ENCODE results near the gene TMEM163.

TMEM163 gene

GRCh38 chr2:134550566-134551164 lies 168.1 kb downstream of the TMEM163 start:
- TF ChIP-seq POU2F2 (IDR thresholded peaks at IDR 0.05; ENCODE audit: low read depth, low read length) (no peak), SPI1 (IDR thresholded peaks at IDR 0.05; ENCODE audit: low read depth, low read length) (no peak), TAF1 (IDR thresholded peaks at IDR 0.05; ENCODE audit: low read depth, low read length) (no peak), PAX5 (IDR thresholded peaks at IDR 0.05; ENCODE audit: insufficient read depth, low read length, severe bottlenecking) (no peak), POLR2A (IDR thresholded peaks at IDR 0.05; ENCODE audit: low read depth, low read length) (no peak), POLR2AphosphoS5 (IDR thresholded peaks at IDR 0.05; ENCODE audit: low read depth, low read length) (no peak)
- no peak for DNase-seq (ENCODE audit: insufficient read length, low spot score)
- no peak for FAIRE-seq

GRCh38 chr2:134549104-134549503 lies 169.7 kb downstream of the TMEM163 start:
- DNase-seq (ENCODE audit: insufficient read length, low spot score) (no peak), FAIRE-seq (no peak)
- TF ChIP-seq PAX5 (IDR thresholded peaks at IDR 0.05; ENCODE audit: insufficient read depth, low read length, severe bottlenecking) = no peak
- TF ChIP-seq POU2F2 (IDR thresholded peaks at IDR 0.05; ENCODE audit: low read depth, low read length) = no peak
- TF ChIP-seq POLR2AphosphoS5 (IDR thresholded peaks at IDR 0.05; ENCODE audit: low read depth, low read length) = no peak
- TF ChIP-seq POLR2A (IDR thresholded peaks at IDR 0.05; ENCODE audit: low read depth, low read length) = no peak

GRCh38 chr2:134540990-134541389 lies 177.8 kb downstream of the TMEM163 start:
- no peak for FAIRE-seq
- TF ChIP-seq SPI1 (IDR thresholded peaks at IDR 0.05; ENCODE audit: low read depth, low read length) (no peak), PAX5 (IDR thresholded peaks at IDR 0.05; ENCODE audit: insufficient read depth, low read length, severe bottlenecking) (no peak), POU2F2 (IDR thresholded peaks at IDR 0.05; ENCODE audit: low read depth, low read length) (no peak), TAF1 (IDR thresholded peaks at IDR 0.05; ENCODE audit: low read depth, low read length) (no peak), POLR2AphosphoS5 (IDR thresholded peaks at IDR 0.05; ENCODE audit: low read depth, low read length) (no peak), POLR2A (IDR thresholded peaks at IDR 0.05; ENCODE audit: low read depth, low read length) (no peak)
- no peak for DNase-seq (ENCODE audit: insufficient read length, low spot score)

GRCh38 chr2:134539981-134540380 lies 178.8 kb downstream of the TMEM163 start:
- FAIRE-seq = no peak
- no peak for DNase-seq (ENCODE audit: insufficient read length, low spot score)
- TF ChIP-seq TAF1 (IDR thresholded peaks at IDR 0.05; ENCODE audit: low read depth, low read length) = no peak
- no peak for TF ChIP-seq POU2F2 (IDR thresholded peaks at IDR 0.05; ENCODE audit: low read depth, low read length)
- TF ChIP-seq POLR2A (IDR thresholded peaks at IDR 0.05; ENCODE audit: low read depth, low read length) = no peak
- no peak for TF ChIP-seq PAX5 (IDR thresholded peaks at IDR 0.05; ENCODE audit: insufficient read depth, low read length, severe bottlenecking)
- no peak for TF ChIP-seq POLR2AphosphoS5 (IDR thresholded peaks at IDR 0.05; ENCODE audit: low read depth, low read length)
- no peak for TF ChIP-seq SPI1 (IDR thresholded peaks at IDR 0.05; ENCODE audit: low read depth, low read length)

- no peak for FAIRE-seq
- TF ChIP-seq SPI1 (IDR thresholded peaks at IDR 0.05; ENCODE audit: low read depth, low read length) (no peak), PAX5 (IDR thresholded peaks at IDR 0.05; ENCODE audit: insufficient read depth, low read length, severe bottlenecking) (no peak), POLR2A (IDR thresholded peaks at IDR 0.05; ENCODE audit: low read depth, low read length) (no peak), TAF1 (IDR thresholded peaks at IDR 0.05; ENCODE audit: low read depth, low read length) (no peak), POU2F2 (IDR thresholded peaks at IDR 0.05; ENCODE audit: low read depth, low read length) (no peak), POLR2AphosphoS5 (IDR thresholded peaks at IDR 0.05; ENCODE audit: low read depth, low read length) (no peak)
- no peak for DNase-seq (ENCODE audit: insufficient read length, low spot score)
These were observed 181.1 kb downstream of the TMEM163 start for GRCh38 chr2:134537702-134538101.

- FAIRE-seq = no peak
- TF ChIP-seq PAX5 (IDR thresholded peaks at IDR 0.05; ENCODE audit: insufficient read depth, low read length, severe bottlenecking) (no peak), POU2F2 (IDR thresholded peaks at IDR 0.05; ENCODE audit: low read depth, low read length) (no peak), POLR2AphosphoS5 (IDR thresholded peaks at IDR 0.05; ENCODE audit: low read depth, low read length) (no peak), POLR2A (IDR thresholded peaks at IDR 0.05; ENCODE audit: low read depth, low read length) (no peak), SPI1 (IDR thresholded peaks at IDR 0.05; ENCODE audit: low read depth, low read length) (no peak), TAF1 (IDR thresholded peaks at IDR 0.05; ENCODE audit: low read depth, low read length) (no peak)
- DNase-seq (ENCODE audit: insufficient read length, low spot score) = no peak
These were observed 181.7 kb downstream of the TMEM163 start for GRCh38 chr2:134537121-134537520.

- TF ChIP-seq TAF1 (IDR thresholded peaks at IDR 0.05; ENCODE audit: low read depth, low read length) = no peak
- no peak for TF ChIP-seq POU2F2 (IDR thresholded peaks at IDR 0.05; ENCODE audit: low read depth, low read length)
- no peak for TF ChIP-seq PAX5 (IDR thresholded peaks at IDR 0.05; ENCODE audit: insufficient read depth, low read length, severe bottlenecking)
- TF ChIP-seq SPI1 (IDR thresholded peaks at IDR 0.05; ENCODE audit: low read depth, low read length) = no peak
- no peak for TF ChIP-seq POLR2A (IDR thresholded peaks at IDR 0.05; ENCODE audit: low read depth, low read length)
- no peak for TF ChIP-seq POLR2AphosphoS5 (IDR thresholded peaks at IDR 0.05; ENCODE audit: low read depth, low read length)
- FAIRE-seq (no peak), DNase-seq (ENCODE audit: insufficient read length, low spot score) (no peak)
These were observed 182.5 kb downstream of the TMEM163 start for GRCh38 chr2:134536296-134536695.

GRCh38 chr2:134532537-134532936 lies 186.3 kb downstream of the TMEM163 start:
- no peak for TF ChIP-seq POU2F2 (IDR thresholded peaks at IDR 0.05; ENCODE audit: low read depth, low read length)
- TF ChIP-seq PAX5 (IDR thresholded peaks at IDR 0.05; ENCODE audit: insufficient read depth, low read length, severe bottlenecking) = no peak
- TF ChIP-seq POLR2A (IDR thresholded peaks at IDR 0.05; ENCODE audit: low read depth, low read length) = no peak
- no peak for FAIRE-seq
- DNase-seq (ENCODE audit: insufficient read length, low spot score) = no peak

GRCh38 chr2:134527381-134527780 lies 191.4 kb downstream of the TMEM163 start:
- TF ChIP-seq SPI1 (IDR thresholded peaks at IDR 0.05; ENCODE audit: low read depth, low read length) (no peak), TAF1 (IDR thresholded peaks at IDR 0.05; ENCODE audit: low read depth, low read length) (no peak), PAX5 (IDR thresholded peaks at IDR 0.05; ENCODE audit: insufficient read depth, low read length, severe bottlenecking) (no peak), POU2F2 (IDR thresholded peaks at IDR 0.05; ENCODE audit: low read depth, low read length) (no peak), POLR2AphosphoS5 (IDR thresholded peaks at IDR 0.05; ENCODE audit: low read depth, low read length) (no peak), POLR2A (IDR thresholded peaks at IDR 0.05; ENCODE audit: low read depth, low read length) (no peak)
- DNase-seq (ENCODE audit: insufficient read length, low spot score) = no peak
- FAIRE-seq = no peak
